MM.1S (cell line): ENCODE results near the gene REC114.
"Not testable (repeated sequence)": the region's sequence is repeated elsewhere in the genome, so short reads cannot be mapped to it uniquely, and the experiment has no call there.

Experiments
- DNase-seq: peaks from one replicate; pipeline ENCODE4 v3.0.0-alpha.2; 2015
- H2AFZ ChIP-seq: fragments of 300-600 bp; sonication (generic); 2 replicates; pipeline ENCODE4 v1.6.0; 2016; ENCODE audit warnings: antibody characterized with exemption, low read length
- H3F3A ChIP-seq: fragments of 300-600 bp; sonication (generic); 2 replicates; pipeline ENCODE4 v1.6.1; 2016; ENCODE audit warnings: mild to moderate bottlenecking, antibody characterized with exemption, low read length, moderate library complexity, mixed read lengths; ENCODE audit not compliant: insufficient read depth
- H3K27ac ChIP-seq: fragments of 300-600 bp; sonication (generic); 2 replicates; pipeline ENCODE4 v1.5.1; 2016; ENCODE audit warnings: mild to moderate bottlenecking, low read length
- H3K27me3 ChIP-seq: fragments of 300-600 bp; sonication (generic); replicated peaks from 2 replicates; pipeline ENCODE4 v1.6.0; 2016; ENCODE audit warnings: low read length; ENCODE audit not compliant: insufficient read depth
- H3K36me3 ChIP-seq: fragments of 300-600 bp; sonication (generic); replicated peaks from 2 replicates; pipeline ENCODE4 v1.6.1; 2016; ENCODE audit warnings: mild to moderate bottlenecking, low read length, mixed read lengths; ENCODE audit not compliant: insufficient read depth
- H3K4me1 ChIP-seq: fragments of 300-600 bp; sonication (generic); 2 replicates; pipeline ENCODE4 v1.6.1; 2016; ENCODE audit warnings: low read length, mixed read lengths
- H3K4me2 ChIP-seq: fragments of 300-600 bp; sonication (generic); 2 replicates; pipeline ENCODE4 v1.6.0; 2016; ENCODE audit warnings: low read depth, low read length
- H3K4me3 ChIP-seq: fragments of 300-600 bp; sonication (generic); 2 replicates; pipeline ENCODE4 v1.5.1; 2016; ENCODE audit warnings: low read length, mixed read lengths
- H3K79me2 ChIP-seq: fragments of 300-600 bp; sonication (generic); 2 replicates; pipeline ENCODE4 v1.6.1; 2016; ENCODE audit warnings: mixed run types, low read length, mixed read lengths
- H3K9ac ChIP-seq: fragments of 300-600 bp; sonication (generic); 2 replicates; pipeline ENCODE4 v1.6.1; 2016; ENCODE audit warnings: low read length, mixed read lengths
- H3K9me2 ChIP-seq: fragments of 300-600 bp; sonication (generic); replicated peaks from 2 replicates; pipeline ENCODE4 v1.6.1; 2016; ENCODE audit warnings: mild to moderate bottlenecking, low read length, mixed read lengths; ENCODE audit not compliant: insufficient read depth
- H3K9me3 ChIP-seq: fragments of 300-600 bp; sonication (generic); replicated peaks from 2 replicates; pipeline ENCODE4 v1.6.1; 2016; ENCODE audit warnings: mild to moderate bottlenecking, low read length, mixed read lengths; ENCODE audit not compliant: insufficient read depth
- H4K20me1 ChIP-seq: fragments of 300-600 bp; sonication (generic); 2 replicates; pipeline ENCODE4 v1.6.1; 2016; ENCODE audit warnings: mild to moderate bottlenecking, low read length, moderate library complexity, mixed read lengths; ENCODE audit not compliant: insufficient read depth
- CTCF ChIP-seq: fragments of 300-600 bp; sonication (generic); IDR thresholded peaks from 2 replicates; pipeline ENCODE4 v1.5.1; 2016; ENCODE audit warnings: antibody characterized with exemption, low read length, mixed read lengths
- EZH2 ChIP-seq: fragments of 300-600 bp; sonication (generic); optimal IDR thresholded peaks from 2 replicates; pipeline ENCODE3; 2017; ENCODE audit warnings: low read depth, mild to moderate bottlenecking, antibody characterized with exemption, low read length, mixed read lengths
- EZH2phosphoT487 ChIP-seq: fragments of 300-600 bp; sonication (generic); IDR thresholded peaks from 2 replicates; pipeline ENCODE4 v1.6.1; 2018; ENCODE audit warnings: antibody characterized with exemption, low read length

Gene REC114

GRCh38 chr15:73395671-73396070 is 47.3 kb upstream of the REC114 start:
- H3K36me3 ChIP-seq, result no peaks in the 10 kb centered on the region
- H3K9me2 ChIP-seq, result no peaks in the 10 kb centered on the region
- H3K27me3 ChIP-seq, result no peaks in the 10 kb centered on the region; the same call in 1 of the 2 replicates
- no peak for TF ChIP-seq EZH2phosphoT487
- no peak for TF ChIP-seq CTCF
- TF ChIP-seq EZH2, result no peak
- no peaks in the 10 kb centered on the region for H4K20me1 ChIP-seq
- no peak overlapping the region for H2AFZ ChIP-seq
- no peaks in the 10 kb centered on the region for H3K9me3 ChIP-seq
- no peak overlapping the region for H3K4me3 ChIP-seq
- H3K4me1 ChIP-seq, result no peaks in the 10 kb centered on the region
- H3F3A ChIP-seq, result no peaks in the 10 kb centered on the region
- no peak for DNase-seq
- no peaks in the 10 kb centered on the region for H3K79me2 ChIP-seq
- H3K27ac ChIP-seq, result no peak overlapping the region
- no peak overlapping the region for H3K9ac ChIP-seq
- no peak overlapping the region for H3K4me2 ChIP-seq

DNA sequence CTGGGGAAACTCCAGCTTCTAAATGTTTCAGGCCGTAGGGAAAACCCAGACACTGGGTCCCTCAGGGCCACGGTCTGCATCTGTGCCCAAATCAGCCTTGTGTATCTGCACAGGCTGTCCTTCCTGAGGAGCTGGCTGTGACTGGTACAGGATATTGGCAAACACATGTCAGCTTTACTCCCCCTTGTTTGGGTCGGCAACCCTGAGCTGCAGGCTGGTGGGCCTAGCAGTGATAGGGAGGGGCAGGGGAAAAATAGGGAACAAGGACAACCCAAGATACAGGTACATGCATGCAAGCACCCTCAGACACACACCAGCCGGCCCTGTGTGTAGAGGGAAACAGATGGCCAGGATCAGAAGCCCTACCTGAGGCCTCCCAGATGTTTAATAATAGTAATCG is 45.5 kb upstream of the REC114 start:
- H4K20me1 ChIP-seq, result no peaks in the 10 kb centered on the region
- H3K9ac ChIP-seq, result no peak overlapping the region
- no peaks in the 10 kb centered on the region for H3F3A ChIP-seq
- H3K4me2 ChIP-seq, result no peak overlapping the region
- H3K4me3 ChIP-seq, result no peak overlapping the region
- no peaks in the 10 kb centered on the region for H3K79me2 ChIP-seq
- no peaks in the 10 kb centered on the region for H3K36me3 ChIP-seq
- H2AFZ ChIP-seq, result no peak overlapping the region
- no peaks in the 10 kb centered on the region for H3K4me1 ChIP-seq
- H3K9me3 ChIP-seq, result no peaks in the 10 kb centered on the region
- no peak for TF ChIP-seq EZH2
- TF ChIP-seq CTCF, result no peak
- TF ChIP-seq EZH2phosphoT487, result no peak
- no peaks in the 10 kb centered on the region; the same call in 1 of the 2 replicates for H3K27me3 ChIP-seq
- no peak for DNase-seq
- no peak overlapping the region for H3K27ac ChIP-seq
- H3K9me2 ChIP-seq, result no peaks in the 10 kb centered on the region

DNA sequence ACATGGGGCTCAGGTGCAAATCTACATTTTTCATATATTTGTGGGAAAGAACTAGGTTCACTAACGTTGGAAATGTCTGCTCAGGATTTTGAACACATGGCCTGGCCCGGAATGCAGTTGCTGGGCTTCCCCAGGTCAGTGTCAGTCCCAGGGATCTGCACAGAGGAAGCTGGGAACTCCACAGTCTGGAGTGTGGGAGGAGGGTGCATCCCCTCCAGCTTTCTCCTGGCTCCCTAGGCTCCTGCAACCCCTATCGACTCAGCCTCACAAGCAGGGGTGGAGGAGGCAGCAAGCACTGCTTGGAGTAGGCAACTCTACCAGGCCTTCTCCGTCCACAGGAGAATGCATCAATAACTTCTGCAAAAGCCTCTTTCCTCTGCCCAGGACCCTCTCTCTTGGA is 44.1 kb upstream of the REC114 start:
- H3K4me3 ChIP-seq, result no peak overlapping the region
- no peak overlapping the region for H2AFZ ChIP-seq
- no peaks in the 10 kb centered on the region for H3K9me2 ChIP-seq
- no peak overlapping the region for H3K9ac ChIP-seq
- H3K9me3 ChIP-seq, result no peaks in the 10 kb centered on the region
- no peak overlapping the region for H3K27ac ChIP-seq
- DNase-seq, result no peak
- no peaks in the 10 kb centered on the region for H4K20me1 ChIP-seq
- H3K4me1 ChIP-seq, result no peaks in the 10 kb centered on the region
- H3F3A ChIP-seq, result no peaks in the 10 kb centered on the region
- no peaks in the 10 kb centered on the region for H3K36me3 ChIP-seq
- no peaks in the 10 kb centered on the region for H3K27me3 ChIP-seq
- no peak overlapping the region for H3K4me2 ChIP-seq
- no peak for TF ChIP-seq EZH2phosphoT487
- no peak for TF ChIP-seq EZH2
- TF ChIP-seq CTCF, result no peak
- no peaks in the 10 kb centered on the region for H3K79me2 ChIP-seq

- H3K9me3 ChIP-seq, H3K36me3 ChIP-seq, H3F3A ChIP-seq, H4K20me1 ChIP-seq, H3K27ac ChIP-seq, H3K4me1 ChIP-seq, DNase-seq, H3K79me2 ChIP-seq, H3K27me3 ChIP-seq, H3K4me3 ChIP-seq, H3K9me2 ChIP-seq, H3K9ac ChIP-seq, H2AFZ ChIP-seq, H3K4me2 ChIP-seq: not testable (repeated sequence)
These were observed 42.7 kb upstream of the REC114 start for GRCh38 chr15:73400222-73400621.
